Activated CD8-positive, alpha-beta T cell treated with anti-CD3 and anti-CD28 coated beads for 36 hours (primary cell): ENCODE data around the gene COBL. TPM values are rescaled to one million over a fixed set of nuclear protein-coding genes. Genes with fewer than 3 reads are reported as not detected.

Experiments used
- ATAC-seq: fragments of 200-7000 bp; cut with Tn5 transposase; one replicate; pipeline ENCODE4 v1.10.0; 2021; ENCODE audit warnings: mild to moderate bottlenecking, moderate library complexity
- CTCF ChIA-PET: fragments of 350-600 bp; sonication (Branson Sonifier 250); formaldehyde crosslinking; loops from one replicate; lab custom pipeline; 2021; ENCODE audit warnings: antibody characterized with exemption; lab: Charles Lee
- POLR2A ChIA-PET: fragments of 350-600 bp; sonication (Branson Sonifier 250); formaldehyde crosslinking; loops from one replicate; lab custom pipeline; 2021; ENCODE audit warnings: antibody characterized with exemption; lab: Charles Lee
- DNase-seq: peaks from one replicate; pipeline ENCODE4 v3.0.0-alpha.2; 2020
- H3K27ac Mint-ChIP-seq: one replicate; pipeline ENCODE4 v1.8.0; 2021; ENCODE audit warnings: mild to moderate bottlenecking, mixed read lengths
- H3K27me3 Mint-ChIP-seq: one replicate; pipeline ENCODE4 v1.8.0; 2021; ENCODE audit warnings: mixed read lengths
- H3K36me3 Mint-ChIP-seq: one replicate; pipeline ENCODE4 v1.8.0; 2021; ENCODE audit warnings: low read depth, mixed read lengths
- H3K4me1 Mint-ChIP-seq: one replicate; pipeline ENCODE4 v1.8.0; 2021; ENCODE audit warnings: low read depth, mixed read lengths
- H3K4me3 Mint-ChIP-seq: one replicate; pipeline ENCODE4 v1.8.0; 2021; ENCODE audit warnings: mild to moderate bottlenecking, moderate library complexity, mixed read lengths
- H3K9me3 Mint-ChIP-seq: one replicate; pipeline ENCODE4 v1.8.0; 2021; ENCODE audit warnings: mixed read lengths
- intact Hi-C: fragments of 100-400 bp; cut with micrococcal nuclease; formaldehyde crosslinking; loops from one replicate; pipeline ENCODE4 v1.10.0; 2022
- total RNA-seq, 2 experiments: library from RNA; stranded (reverse); gene quantifications; one replicate each; pipeline ENCODE4 v1.2.3, GENCODE V29; 2021
- TF ChIP-seq, protein P1 (sequence below): fragments of 200-600 bp; IDR thresholded peaks from one replicate; pipeline ENCODE4 v1.8.0; 2022; ENCODE audit warnings: antibody characterized with exemption, mild to moderate bottlenecking

COBL gene
- total RNA-seq, 2 experiments from 2014 or later, result not detected

DNA sequence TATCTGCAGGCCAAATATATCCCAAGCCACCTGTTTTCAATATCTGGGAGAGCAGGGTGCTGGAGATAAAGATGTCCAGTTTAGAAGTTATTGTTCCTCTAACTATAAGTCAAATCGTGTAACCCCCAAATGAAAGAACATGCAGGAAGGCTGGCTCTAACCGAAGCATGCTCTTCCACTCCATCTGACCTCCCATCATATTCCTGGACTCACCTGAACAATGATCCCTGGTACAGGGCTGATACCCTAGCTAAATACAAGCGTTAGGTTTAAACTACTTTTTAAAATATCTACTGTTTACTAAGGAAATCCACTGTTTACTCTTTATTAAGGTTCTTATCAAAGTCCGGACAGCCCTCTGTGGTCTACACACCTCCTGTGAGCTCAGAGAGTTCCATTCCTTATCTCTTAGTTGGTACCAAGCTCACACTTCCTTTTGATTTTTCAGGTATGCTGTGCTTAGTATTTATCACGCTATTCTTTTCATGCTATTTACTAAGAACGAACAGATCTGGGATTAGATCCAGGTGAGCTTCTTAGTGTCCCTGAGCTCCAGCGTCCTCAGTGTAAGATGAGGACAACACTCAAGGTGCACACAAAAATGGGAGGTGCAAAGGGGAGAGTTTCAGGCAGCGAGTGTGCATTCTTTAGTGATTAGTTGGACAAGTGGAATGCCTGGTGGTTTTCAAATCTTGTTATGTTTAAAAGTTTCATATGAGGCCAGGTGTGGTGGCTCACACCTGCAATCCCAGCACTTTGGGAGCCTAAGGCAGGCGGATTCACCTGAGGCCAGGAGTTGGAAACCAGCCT, 23.6 kb upstream of the COBL start:
- H3K36me3 Mint-ChIP-seq, result no peaks in the 10 kb centered on the region
- no peaks in the 10 kb centered on the region for H3K9me3 Mint-ChIP-seq
- H3K4me3 Mint-ChIP-seq, result no peak overlapping the region
- DNase-seq (no peak), ATAC-seq (no peak)
- peaks cover 9% of the 10 kb centered on the region for H3K27me3 Mint-ChIP-seq
- intact Hi-C loops, result no loop called here
- H3K4me1 Mint-ChIP-seq, result no peaks in the 10 kb centered on the region
- ChIA-PET CTCF (no interaction called here), POLR2A (no interaction called here)
- no peak overlapping the region for H3K27ac Mint-ChIP-seq
- TF ChIP-seq, protein P1, sequence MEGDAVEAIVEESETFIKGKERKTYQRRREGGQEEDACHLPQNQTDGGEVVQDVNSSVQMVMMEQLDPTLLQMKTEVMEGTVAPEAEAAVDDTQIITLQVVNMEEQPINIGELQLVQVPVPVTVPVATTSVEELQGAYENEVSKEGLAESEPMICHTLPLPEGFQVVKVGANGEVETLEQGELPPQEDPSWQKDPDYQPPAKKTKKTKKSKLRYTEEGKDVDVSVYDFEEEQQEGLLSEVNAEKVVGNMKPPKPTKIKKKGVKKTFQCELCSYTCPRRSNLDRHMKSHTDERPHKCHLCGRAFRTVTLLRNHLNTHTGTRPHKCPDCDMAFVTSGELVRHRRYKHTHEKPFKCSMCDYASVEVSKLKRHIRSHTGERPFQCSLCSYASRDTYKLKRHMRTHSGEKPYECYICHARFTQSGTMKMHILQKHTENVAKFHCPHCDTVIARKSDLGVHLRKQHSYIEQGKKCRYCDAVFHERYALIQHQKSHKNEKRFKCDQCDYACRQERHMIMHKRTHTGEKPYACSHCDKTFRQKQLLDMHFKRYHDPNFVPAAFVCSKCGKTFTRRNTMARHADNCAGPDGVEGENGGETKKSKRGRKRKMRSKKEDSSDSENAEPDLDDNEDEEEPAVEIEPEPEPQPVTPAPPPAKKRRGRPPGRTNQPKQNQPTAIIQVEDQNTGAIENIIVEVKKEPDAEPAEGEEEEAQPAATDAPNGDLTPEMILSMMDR, result no peak

DNA sequence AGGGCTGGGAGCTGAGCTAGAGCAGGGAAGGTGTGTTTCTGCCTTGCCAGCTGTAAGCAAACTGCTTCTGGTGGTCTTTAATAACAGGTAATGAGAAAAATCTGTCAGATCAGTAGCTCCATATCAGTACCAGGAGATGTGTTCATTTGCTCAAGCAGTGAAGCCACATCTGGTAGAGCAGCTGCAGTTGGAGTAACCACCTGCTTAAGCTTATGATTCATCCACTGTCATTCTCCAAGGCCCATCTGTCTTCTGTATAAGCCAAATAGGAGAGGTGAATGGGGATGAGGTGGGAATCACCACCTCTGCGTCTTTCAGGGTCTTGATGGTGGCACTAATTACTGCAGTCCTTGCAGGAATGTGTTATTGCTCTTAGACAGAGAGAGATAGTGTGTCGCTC, 18.4 kb upstream of the COBL start:
- intact Hi-C loops, result no loop called here
- TF ChIP-seq, protein P1, result no peak
- H3K9me3 Mint-ChIP-seq, result no peaks in the 10 kb centered on the region
- no peak overlapping the region for H3K27ac Mint-ChIP-seq
- no peaks in the 10 kb centered on the region for H3K36me3 Mint-ChIP-seq
- no peak overlapping the region for H3K4me3 Mint-ChIP-seq
- ChIA-PET POLR2A (no interaction called here), CTCF (no interaction called here)
- no peak for ATAC-seq
- no peaks in the 10 kb centered on the region for H3K4me1 Mint-ChIP-seq
- no peak for DNase-seq
- peaks cover 3% of the 10 kb centered on the region for H3K27me3 Mint-ChIP-seq

DNA sequence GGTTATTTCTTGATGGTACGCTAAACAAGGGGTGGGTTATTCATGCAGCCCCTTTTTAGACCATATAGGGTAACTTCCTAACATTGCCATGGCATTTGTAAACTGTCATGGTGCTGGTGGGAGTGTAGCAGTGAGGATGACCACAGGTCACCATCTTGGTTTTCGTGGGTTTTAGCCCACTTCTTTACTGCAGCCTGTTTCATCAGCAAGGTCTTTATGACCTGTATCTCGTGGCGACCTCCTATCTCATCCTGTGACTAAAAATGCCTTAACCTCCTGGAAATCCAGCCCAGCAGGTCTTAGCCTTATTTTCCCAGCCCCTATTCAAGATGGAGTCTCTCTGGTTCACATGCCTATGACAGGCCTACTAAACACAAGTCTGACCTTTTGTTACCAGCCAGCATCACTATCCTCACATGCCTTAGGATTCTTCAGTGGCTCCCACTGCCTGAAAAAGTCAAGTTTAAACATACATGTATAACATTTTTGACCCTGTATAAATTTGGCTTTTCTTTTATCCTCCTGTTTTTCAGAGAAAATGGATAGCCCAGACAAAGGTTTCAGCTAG, 13.2 kb upstream of the COBL start:
- no peak for DNase-seq
- Mint-ChIP-seq H3K9me3 (no peaks in the 10 kb centered on the region), H3K4me1 (no peaks in the 10 kb centered on the region), H3K27me3 (peaks cover 3% of the 10 kb centered on the region), H3K36me3 (no peaks in the 10 kb centered on the region), H3K4me3 (no peak overlapping the region), H3K27ac (no peak overlapping the region)
- no peak for ATAC-seq
- ChIA-PET CTCF (no interaction called here), POLR2A (no interaction called here)
- intact Hi-C loops, result no loop called here
- TF ChIP-seq, protein P1, result no peak

DNA sequence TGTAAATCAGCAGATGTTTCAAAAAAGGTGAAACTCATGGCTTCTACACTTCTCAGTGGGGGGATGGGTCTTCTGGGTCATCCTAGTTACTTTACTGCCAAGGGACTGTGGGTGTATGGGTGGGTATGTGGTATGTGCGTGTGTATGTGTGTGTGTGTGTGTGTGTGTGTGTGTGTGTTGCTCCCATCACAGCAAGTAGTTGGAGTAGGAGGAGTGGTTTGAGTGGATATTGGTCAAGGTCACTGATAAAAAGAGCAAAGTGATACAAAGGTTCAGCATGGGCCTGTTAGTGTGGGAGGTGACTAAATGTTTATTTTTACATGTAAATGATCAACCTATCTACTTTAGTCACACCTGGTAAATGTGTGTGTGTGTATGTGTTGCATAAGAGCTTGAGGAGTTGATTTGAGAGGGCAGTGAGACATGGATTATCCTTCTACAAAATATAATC, 11.8 kb upstream of the COBL start:
- H3K4me1 Mint-ChIP-seq, result no peaks in the 10 kb centered on the region
- intact Hi-C loops, result no loop called here
- H3K36me3 Mint-ChIP-seq, result no peaks in the 10 kb centered on the region
- ATAC-seq (no peak), DNase-seq (no peak)
- H3K9me3 Mint-ChIP-seq, result no peaks in the 10 kb centered on the region
- TF ChIP-seq, protein P1, result no peak
- CTCF ChIA-PET, result no interaction called here
- POLR2A ChIA-PET, result no interaction called here
- no peak overlapping the region for H3K4me3 Mint-ChIP-seq
- peaks cover 3% of the 10 kb centered on the region for H3K27me3 Mint-ChIP-seq
- H3K27ac Mint-ChIP-seq, result no peak overlapping the region

DNA sequence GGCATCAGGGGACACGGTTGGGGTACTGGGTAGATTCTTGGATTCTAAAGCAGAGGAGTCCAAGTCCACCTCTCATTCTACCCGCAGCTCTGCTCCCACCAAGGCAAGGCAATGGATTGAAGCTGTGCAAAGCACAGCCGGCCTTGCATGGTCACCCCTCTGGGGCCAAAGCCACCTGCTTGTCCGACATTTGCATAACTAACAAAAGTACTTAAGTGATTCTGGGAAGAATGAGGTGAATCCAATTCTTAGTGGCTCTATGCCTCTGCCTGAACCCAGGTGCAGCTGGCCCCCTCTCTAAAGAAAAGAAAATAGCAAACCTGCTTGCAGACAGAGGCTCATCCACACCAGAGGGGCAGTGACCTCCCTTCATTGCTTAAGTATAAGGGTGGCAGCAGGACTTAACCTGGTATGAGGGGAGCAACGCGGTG, 10.7 kb upstream of the COBL start:
- DNase-seq (no peak), ATAC-seq (no peak)
- intact Hi-C loops, result no loop called here
- CTCF ChIA-PET, result no interaction called here
- POLR2A ChIA-PET, result no interaction called here
- H3K9me3 Mint-ChIP-seq, result no peaks in the 10 kb centered on the region
- TF ChIP-seq, protein P1, result no peak
- no peak overlapping the region for H3K27ac Mint-ChIP-seq
- H3K4me3 Mint-ChIP-seq, result no peak overlapping the region
- no peaks in the 10 kb centered on the region for H3K36me3 Mint-ChIP-seq
- H3K27me3 Mint-ChIP-seq, result peaks cover 3% of the 10 kb centered on the region
- H3K4me1 Mint-ChIP-seq, result no peaks in the 10 kb centered on the region
